ENCODE data around the gene PIP4K2A. TPM values are rescaled to one million over a fixed set of nuclear protein-coding genes. Genes with fewer than 3 reads are reported as not detected.
A peak's percentile ranks its signal among the peaks of the same experiment; 100 is the strongest.

Gene PIP4K2A
- total RNA-seq, 2 experiments from 2014 or later, result 108 to 115 TPM

DNA sequence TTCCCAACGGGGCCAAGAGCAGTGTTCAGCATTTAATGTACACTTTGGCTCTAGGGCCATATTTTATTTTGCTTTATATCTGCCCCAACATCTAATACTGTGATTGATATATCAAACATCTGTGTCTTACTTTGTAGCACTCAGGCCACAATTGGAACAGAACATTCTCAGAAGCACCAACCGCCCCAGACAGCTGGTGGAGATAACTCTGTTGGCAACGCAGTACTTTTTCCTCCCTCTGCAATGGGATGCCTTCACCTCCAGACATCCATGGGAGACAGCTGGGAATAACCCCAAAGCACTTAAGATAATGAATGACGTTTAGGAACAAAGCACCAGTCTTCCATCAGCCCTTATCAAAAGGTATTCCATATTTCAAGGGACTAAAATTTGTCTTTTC, 57.4 kb downstream of the PIP4K2A start:
- Mint-ChIP-seq H3K27ac (peak overlapping the region; percentile 99), H3K9me3 (no peaks in the 10 kb centered on the region), H3K4me1 (ENCODE audit: low read depth) (peaks cover 92% of the 10 kb centered on the region), H3K4me3 (peak overlapping the region; percentile 44), H3K36me3 (ENCODE audit: low read depth) (peaks cover 41% of the 10 kb centered on the region), H3K27me3 (no peaks in the 10 kb centered on the region)
- ChIA-PET CTCF (interaction anchor here (0.8 to 4.0 kb wide), 7 partner anchors 12 to 72 kb away, joined by 3 to 22 read pairs (median 5); no protein-coding TSS in a partner anchor), POLR2A (interaction anchor here (0.8 to 2.1 kb wide), 5 partner anchors 8 to 56 kb away, joined by 4 to 12 read pairs (median 10); partner anchors contain the start of gene PIP4K2A)
- ATAC-seq, result no peak
- DNase-seq, result no peak
- TF ChIP-seq, protein P1, sequence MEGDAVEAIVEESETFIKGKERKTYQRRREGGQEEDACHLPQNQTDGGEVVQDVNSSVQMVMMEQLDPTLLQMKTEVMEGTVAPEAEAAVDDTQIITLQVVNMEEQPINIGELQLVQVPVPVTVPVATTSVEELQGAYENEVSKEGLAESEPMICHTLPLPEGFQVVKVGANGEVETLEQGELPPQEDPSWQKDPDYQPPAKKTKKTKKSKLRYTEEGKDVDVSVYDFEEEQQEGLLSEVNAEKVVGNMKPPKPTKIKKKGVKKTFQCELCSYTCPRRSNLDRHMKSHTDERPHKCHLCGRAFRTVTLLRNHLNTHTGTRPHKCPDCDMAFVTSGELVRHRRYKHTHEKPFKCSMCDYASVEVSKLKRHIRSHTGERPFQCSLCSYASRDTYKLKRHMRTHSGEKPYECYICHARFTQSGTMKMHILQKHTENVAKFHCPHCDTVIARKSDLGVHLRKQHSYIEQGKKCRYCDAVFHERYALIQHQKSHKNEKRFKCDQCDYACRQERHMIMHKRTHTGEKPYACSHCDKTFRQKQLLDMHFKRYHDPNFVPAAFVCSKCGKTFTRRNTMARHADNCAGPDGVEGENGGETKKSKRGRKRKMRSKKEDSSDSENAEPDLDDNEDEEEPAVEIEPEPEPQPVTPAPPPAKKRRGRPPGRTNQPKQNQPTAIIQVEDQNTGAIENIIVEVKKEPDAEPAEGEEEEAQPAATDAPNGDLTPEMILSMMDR (IDR thresholded peaks at IDR 0.05), result no peak
- intact Hi-C loops (cut with micrococcal nuclease), result loop anchor here (5.0 kb wide), 1 partner anchor 35 kb away; no protein-coding TSS in a partner anchor

DNA sequence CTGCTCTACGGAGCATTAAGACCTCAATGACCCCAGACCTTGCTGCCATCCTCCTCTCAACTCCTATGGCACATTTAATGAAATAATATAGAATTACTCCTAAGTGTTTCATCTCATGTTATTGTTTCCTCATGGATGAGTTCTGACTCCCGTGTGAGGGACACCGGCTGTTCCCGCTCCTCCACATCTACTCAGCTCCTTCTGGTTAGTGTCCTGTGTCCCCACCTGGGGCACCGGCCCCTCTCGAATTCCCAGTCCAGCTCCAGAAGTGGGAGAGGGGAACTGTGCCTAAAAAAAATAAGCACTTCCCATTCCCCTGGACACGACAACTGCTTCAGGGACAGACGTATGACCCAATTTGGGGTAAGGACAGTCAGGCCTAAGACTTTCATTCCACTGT, 58.3 kb downstream of the PIP4K2A start:
- H3K9me3 Mint-ChIP-seq, result no peaks in the 10 kb centered on the region
- no peaks in the 10 kb centered on the region for H3K27me3 Mint-ChIP-seq
- H3K36me3 Mint-ChIP-seq (ENCODE audit: low read depth), result peaks cover 48% of the 10 kb centered on the region
- DNase-seq, result no peak
- ChIA-PET CTCF (interaction anchor here (0.8 to 4.0 kb wide), 11 partner anchors 8 to 71 kb away, joined by 3 to 22 read pairs (median 5); no protein-coding TSS in a partner anchor), POLR2A (interaction anchor here (0.8 to 2.5 kb wide), 10 partner anchors 13 to 58 kb away, joined by 3 to 13 read pairs (median 4); partner anchors contain the start of gene PIP4K2A)
- intact Hi-C loops (cut with micrococcal nuclease), result loop anchor here (5.0 kb wide), 1 partner anchor 36 kb away; no protein-coding TSS in a partner anchor
- H3K27ac Mint-ChIP-seq, result peak overlapping the region; percentile 99
- no peak for ATAC-seq
- H3K4me3 Mint-ChIP-seq, result peak overlapping the region; percentile 49
- TF ChIP-seq, protein P1 (IDR thresholded peaks at IDR 0.05), result no peak
- H3K4me1 Mint-ChIP-seq (ENCODE audit: low read depth), result peaks cover 96% of the 10 kb centered on the region

DNA sequence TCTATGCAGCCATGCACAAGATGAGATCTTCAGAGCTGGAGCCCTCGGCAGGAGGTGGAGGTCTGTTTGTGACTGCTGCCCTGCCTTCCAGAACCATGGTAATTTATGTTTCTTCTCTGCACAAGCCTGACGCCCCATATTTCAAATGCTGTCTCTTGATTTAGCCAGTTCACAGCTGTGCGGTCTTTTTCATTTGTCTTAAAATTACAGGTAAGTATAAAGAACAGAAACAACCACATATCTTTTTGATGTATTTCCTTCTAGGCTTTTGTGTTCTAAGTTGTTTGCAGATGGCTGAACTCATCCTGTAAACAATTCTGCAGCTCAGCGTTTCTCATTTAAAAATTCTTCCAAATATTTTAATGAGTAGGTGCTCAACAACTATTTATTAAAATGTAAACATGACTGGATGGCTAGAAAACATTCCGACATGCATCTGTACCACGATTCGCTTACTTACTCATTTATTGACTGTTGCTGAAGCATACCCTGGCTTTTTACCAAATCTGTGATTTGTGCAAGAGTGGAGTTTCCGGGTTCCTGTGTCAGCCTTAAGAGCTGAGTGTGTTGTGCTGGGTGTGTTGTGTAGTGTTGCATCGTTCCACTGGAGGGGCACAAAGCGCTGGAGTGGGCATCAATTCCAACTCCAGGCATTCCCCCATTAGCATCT, 58.9 kb downstream of the PIP4K2A start:
- ATAC-seq, result peak; percentile 21
- CTCF ChIA-PET, result interaction anchor here (0.8 to 4.0 kb wide), 17 partner anchors 9 to 104 kb away, joined by 3 to 22 read pairs (median 5); no protein-coding TSS in a partner anchor
- no peaks in the 10 kb centered on the region for H3K27me3 Mint-ChIP-seq
- intact Hi-C loops (cut with micrococcal nuclease), result loop anchor here (5.0 kb wide), 1 partner anchor 37 kb away; no protein-coding TSS in a partner anchor
- POLR2A ChIA-PET, result interaction anchor here (0.9 to 2.5 kb wide), 11 partner anchors 13 to 58 kb away, joined by 3 to 13 read pairs (median 3); partner anchors contain the start of gene PIP4K2A
- H3K4me1 Mint-ChIP-seq (ENCODE audit: low read depth), result peaks cover 96% of the 10 kb centered on the region
- H3K36me3 Mint-ChIP-seq (ENCODE audit: low read depth), result peaks cover 45% of the 10 kb centered on the region
- DNase-seq, result peak; percentile 55
- no peaks in the 10 kb centered on the region for H3K9me3 Mint-ChIP-seq
- peak overlapping the region; percentile 99 for H3K27ac Mint-ChIP-seq
- H3K4me3 Mint-ChIP-seq, result peak overlapping the region; percentile 49
- TF ChIP-seq, protein P1 (IDR thresholded peaks at IDR 0.05), result no peak

DNA sequence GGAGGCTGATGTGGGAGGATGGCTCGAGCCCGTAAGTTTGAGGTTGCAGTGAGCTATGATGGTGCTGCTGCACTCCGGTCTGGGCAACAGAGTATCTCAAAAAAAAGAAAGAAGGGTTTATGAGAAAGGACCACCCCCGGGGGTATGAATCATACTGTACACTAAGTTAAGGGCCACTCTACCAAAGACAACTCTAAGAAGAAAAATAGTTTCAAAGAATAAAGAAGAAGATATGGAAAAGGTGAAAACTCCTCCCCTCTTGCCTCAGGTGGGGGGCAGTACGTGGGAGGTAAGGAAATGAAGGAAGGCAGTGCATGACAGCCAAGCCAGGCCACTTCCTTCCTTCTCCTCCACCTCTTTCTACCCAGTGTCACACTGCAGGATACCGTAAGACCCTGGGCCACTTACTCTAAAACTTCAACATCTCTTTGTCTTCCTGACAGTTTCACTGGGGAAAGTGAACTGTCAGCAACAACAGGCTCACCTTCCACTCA, 61.3 kb downstream of the PIP4K2A start:
- H3K27me3 Mint-ChIP-seq, result no peaks in the 10 kb centered on the region
- ATAC-seq, result peak; percentile 73
- no peaks in the 10 kb centered on the region for H3K9me3 Mint-ChIP-seq
- H3K36me3 Mint-ChIP-seq (ENCODE audit: low read depth), result peaks cover 49% of the 10 kb centered on the region
- TF ChIP-seq, protein P1 (IDR thresholded peaks at IDR 0.05), result no peak
- H3K4me1 Mint-ChIP-seq (ENCODE audit: low read depth), result peaks cover 95% of the 10 kb centered on the region
- DNase-seq, result peak; percentile 83
- POLR2A ChIA-PET, result interaction anchor here (1.2 to 8.0 kb wide), 4 partner anchors 22 to 60 kb away, joined by 3 to 48 read pairs (median 24); partner anchors contain the start of gene PIP4K2A
- CTCF ChIA-PET, result interaction anchor here (2.6 to 4.0 kb wide), 2 partner anchors 29 to 79 kb away, joined by 14 to 22 read pairs; no protein-coding TSS in a partner anchor
- H3K27ac Mint-ChIP-seq, result peak overlapping the region; percentile 99
- intact Hi-C loops (cut with micrococcal nuclease), result no loop called here
- peak overlapping the region; percentile 80 for H3K4me3 Mint-ChIP-seq

All from activated CD8-positive, alpha-beta T cell treated with anti-CD3 and anti-CD28 coated beads for 36 hours (primary cell).